GM19328 (cell line): ENCODE data around the gene SPA17.

Experiments
- ATAC-seq: cut with Tn5 transposase; IDR thresholded peaks from one replicate; pipeline ENCODE4 v1.9.1; 2021; ENCODE audit warnings: mild to moderate bottlenecking, moderate library complexity; ENCODE audit not compliant: unreplicated experiment

SPA17 gene

GRCh38 chr11:124719534-124719933 lies 45.8 kb downstream of the SPA17 start:
- no peak for ATAC-seq

- no peak for ATAC-seq
Measured at GRCh38 chr11:124722176-124722575, 48.5 kb downstream of the SPA17 start.

DNA sequence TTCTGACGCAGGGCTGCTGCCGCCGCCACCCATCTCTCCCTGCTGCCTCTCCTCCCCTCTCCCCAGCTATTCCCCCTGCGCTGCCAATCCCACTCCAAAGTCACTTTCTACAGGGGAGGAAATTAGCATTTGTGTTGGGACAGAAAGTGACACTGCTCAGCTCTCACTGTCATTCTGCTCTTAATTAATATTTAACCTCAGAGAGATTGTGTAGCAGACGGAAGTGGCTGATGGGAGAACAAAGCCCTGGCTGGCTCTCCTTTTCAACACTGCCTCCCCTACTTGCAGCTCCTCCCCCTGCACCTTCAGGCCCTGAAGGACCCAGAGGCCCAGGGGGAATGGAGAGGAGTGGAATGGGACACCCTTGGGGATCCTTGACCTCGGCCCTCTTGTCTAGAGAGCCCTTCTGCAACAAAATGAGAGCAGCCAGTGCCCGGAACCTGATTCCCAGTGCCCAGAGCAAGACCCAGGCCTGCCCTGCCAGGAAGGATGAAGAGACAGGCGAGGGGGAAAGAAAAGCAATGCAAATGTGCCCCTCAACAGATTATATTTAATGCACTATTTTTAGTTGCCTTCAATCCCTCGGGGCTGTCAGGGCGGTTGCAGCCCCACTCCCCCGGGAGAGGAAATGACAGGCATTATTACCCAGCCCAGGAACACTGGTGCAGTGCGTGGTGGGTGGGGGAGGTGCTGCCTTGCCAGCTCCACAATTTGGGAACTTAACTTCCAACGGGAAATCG lies 51.4 kb downstream of the SPA17 start:
- no peak for ATAC-seq

DNA sequence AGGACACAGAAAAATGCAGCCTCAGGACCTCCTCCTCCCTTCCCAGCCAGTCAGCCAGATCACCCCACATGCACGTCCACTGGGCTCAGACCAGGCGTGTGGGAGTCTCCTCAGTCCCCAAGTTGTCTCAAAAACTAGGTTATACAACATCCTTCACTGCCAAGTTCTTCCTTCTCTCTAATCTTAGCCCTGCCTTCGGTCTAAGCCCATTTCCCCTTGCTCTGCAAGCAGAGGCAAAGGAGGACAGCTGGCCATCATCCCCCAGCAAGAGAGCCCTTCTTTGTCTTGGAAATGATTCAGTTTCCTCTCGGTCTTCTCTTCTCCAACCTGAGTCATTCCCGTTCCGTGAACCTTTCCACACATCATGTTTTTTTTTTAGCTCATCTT lies 52.0 kb downstream of the SPA17 start:
- no peak for ATAC-seq

DNA sequence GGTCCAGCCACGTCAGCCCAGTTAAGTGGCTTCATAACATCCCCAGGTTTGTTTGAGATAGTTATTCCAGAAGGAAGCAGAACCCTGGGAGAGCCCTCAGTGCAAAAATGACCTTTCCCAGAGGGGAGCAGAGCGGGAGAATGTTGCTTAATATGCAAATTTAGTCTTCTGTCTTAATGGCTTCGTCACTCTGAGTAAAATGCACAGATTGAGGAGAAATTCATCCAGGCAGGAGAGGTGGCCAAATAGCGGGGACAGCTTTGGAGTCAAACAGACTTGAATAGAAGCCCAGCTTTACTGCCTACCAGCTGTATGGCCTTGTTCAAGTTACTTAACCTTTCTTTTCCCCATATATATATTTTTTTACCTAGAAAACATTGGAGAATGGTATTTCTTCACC lies 53.8 kb downstream of the SPA17 start:
- ATAC-seq, result no peak

- ATAC-seq, result no peak
Measured at GRCh38 chr11:124728134-124728533, 54.4 kb downstream of the SPA17 start.

DNA sequence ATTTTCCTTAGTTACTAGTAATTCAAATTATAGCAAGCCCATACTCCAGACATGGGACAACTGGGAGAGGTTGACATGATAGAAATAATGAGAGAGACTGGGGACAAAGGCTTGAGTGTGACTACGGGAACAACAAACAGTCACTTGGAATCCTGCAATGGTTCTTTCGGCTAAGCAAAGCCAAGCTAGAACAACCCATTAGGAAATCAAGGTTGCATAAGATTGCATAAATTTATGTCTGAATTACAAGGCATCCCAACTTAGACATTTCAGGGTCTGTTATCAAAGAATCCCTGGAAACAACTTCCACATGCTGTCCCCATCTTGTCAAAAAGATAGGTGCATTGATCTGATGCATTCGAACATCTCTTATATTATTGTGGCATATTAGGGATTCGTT lies 55.9 kb downstream of the SPA17 start:
- ATAC-seq, result no peak

GRCh38 chr11:124732230-124732629 lies 58.5 kb downstream of the SPA17 start:
- no peak for ATAC-seq

- ATAC-seq, result no peak
Measured at GRCh38 chr11:124736736-124737135, 63.0 kb downstream of the SPA17 start.

DNA sequence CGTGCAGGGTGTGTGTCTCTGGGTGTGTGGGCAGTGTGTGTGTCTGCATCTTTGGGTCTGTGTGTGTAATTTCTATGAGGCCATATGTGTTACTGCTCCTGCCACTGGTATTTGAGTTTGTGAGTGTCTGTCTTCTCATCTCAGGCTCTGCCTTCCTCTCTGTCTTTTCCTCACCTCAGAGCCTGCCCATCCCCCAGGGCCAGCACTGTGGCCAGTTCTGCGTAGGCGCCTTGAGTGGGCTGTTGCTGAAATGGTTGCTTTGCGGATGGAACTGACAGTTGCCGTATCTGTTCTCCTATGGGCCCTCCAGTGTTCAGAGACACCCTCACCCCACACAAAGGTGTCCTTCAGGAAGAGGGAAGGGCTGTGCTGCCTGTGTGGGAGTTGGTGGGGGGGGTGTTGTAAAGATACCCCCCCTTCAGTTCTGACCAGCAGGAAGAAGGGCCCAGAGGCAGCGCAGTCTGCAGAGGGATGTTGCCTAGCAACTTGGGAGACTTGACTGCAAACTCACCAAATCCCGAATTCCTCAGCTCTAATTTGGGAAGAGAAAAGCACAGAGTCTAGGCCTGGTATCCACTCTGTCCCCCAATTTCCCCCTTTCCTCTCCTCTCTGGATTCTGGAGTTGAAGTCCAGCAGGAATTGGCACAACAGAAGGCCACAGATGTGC lies 64.1 kb downstream of the SPA17 start:
- no peak for ATAC-seq

DNA sequence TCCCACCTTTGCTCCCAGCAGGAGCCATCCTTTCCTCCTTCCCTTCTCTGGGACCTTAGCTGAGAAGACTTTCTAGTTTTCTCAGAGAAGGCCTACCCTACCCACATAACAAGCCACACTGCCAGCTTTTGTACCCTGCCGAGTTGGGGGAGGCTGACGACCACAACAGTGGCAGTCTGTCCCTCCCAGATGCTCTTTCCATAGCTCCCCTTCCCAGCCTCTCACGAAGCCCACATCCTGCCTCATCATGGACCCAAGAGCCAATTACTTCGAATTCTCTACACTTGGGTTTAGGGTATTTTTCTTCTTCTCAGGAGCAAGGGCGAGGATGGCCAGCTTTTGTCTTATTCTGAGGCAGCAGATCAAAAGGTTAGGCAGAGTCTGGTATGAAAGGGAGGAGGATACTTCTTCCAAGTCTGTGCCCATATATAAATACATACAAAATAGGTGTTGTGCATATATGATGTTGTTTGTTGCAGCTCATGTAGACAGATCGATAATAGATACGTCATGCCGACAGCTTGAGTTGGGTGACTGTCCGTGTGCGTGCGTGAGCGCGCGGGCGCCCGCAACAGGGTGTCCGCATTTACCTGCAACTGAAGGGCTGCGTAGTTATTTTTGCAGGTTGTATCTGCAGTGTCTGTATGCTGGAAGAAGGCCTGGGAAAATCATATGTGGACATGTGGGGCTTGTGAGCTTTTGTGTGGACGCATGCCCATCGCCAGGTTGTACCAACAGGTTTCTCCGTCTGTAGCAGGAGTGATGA lies 65.2 kb downstream of the SPA17 start:
- no peak for ATAC-seq

- peak; percentile 97 for ATAC-seq
Measured at GRCh38 chr11:124739479-124740276, 66.0 kb downstream of the SPA17 start, which contains the start of gene NRGN. Gene NRGN, plus strand, starts transcription at chr11:124739942. Its CDS starts 143 bp downstream, at chr11:124740085.

GRCh38 chr11:124740277-124740882 lies 66.7 kb downstream of the SPA17 start:
- ATAC-seq, result no peak

- ATAC-seq, result no peak
Measured at GRCh38 chr11:124742555-124742954, 68.9 kb downstream of the SPA17 start.

- no peak for ATAC-seq
Measured at GRCh38 chr11:124743050-124743449, 69.3 kb downstream of the SPA17 start.

DNA sequence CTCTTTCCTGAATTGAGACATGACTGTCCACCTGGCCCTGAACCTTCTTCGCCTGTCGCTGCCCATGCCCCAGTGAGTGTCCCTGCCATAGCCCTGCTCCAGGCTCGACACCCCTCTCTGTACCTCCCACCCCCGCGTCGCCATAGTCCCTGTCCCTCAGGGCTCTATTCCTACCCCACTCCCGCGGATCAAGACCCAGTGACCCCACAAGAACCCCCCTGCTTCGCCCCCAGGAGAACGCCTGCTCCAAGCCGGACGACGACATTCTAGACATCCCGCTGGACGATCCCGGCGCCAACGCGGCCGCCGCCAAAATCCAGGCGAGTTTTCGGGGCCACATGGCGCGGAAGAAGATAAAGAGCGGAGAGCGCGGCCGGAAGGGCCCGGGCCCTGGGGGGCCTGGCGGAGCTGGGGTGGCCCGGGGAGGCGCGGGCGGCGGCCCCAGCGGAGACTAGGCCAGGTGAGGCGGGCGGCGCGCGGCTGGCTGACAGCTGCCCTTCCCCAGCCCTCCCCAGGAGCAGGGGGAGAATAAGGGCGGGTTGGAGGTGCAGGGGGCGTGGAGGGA lies 71.6 kb downstream of the SPA17 start:
- no peak for ATAC-seq

- ATAC-seq, result no peak
Measured at GRCh38 chr11:124745835-124746620, 72.3 kb downstream of the SPA17 start.

- peak; percentile 92 for ATAC-seq
Measured at GRCh38 chr11:124746621-124747243, 73.0 kb downstream of the SPA17 start.
